ENCODE results near the gene SOX2.

SOX2 gene

GRCh38 chr3:181705086-181705480 is 6.6 kb upstream of the SOX2 start:
- no peak for DNase-seq

- DNase-seq = no peak
Observed at GRCh38 chr3:181707980-181708379, 3.7 kb upstream of the SOX2 start.

GRCh38 chr3:181709537-181710279 is 2.0 kb upstream of the SOX2 start:
- DNase-seq = peak; percentile 33

GRCh38 chr3:181710345-181711291 is 1.1 kb upstream of the SOX2 start:
- DNase-seq = no peak

- no peak for DNase-seq
Observed at GRCh38 chr3:181712226-181712552, 464 bp downstream of the SOX2 start.

- no peak for DNase-seq
Observed at GRCh38 chr3:181712553-181713279, 991 bp downstream of the SOX2 start.

GRCh38 chr3:181713280-181713647 is 1.5 kb downstream of the SOX2 start:
- DNase-seq = no peak

GRCh38 chr3:181713676-181714612 is 2.2 kb downstream of the SOX2 start:
- no peak for DNase-seq

- DNase-seq = no peak
Observed at GRCh38 chr3:181715571-181716340, 4.0 kb downstream of the SOX2 start.

GRCh38 chr3:181716966-181717365 is 5.2 kb downstream of the SOX2 start:
- DNase-seq = no peak

- no peak for DNase-seq
Observed at GRCh38 chr3:181717549-181718171, 5.9 kb downstream of the SOX2 start.

GRCh38 chr3:181718369-181718768 is 6.6 kb downstream of the SOX2 start:
- no peak for DNase-seq

GRCh38 chr3:181718987-181719911 is 7.5 kb downstream of the SOX2 start:
- no peak for DNase-seq

- DNase-seq = no peak
Observed at GRCh38 chr3:181719991-181720680, 8.4 kb downstream of the SOX2 start.

- DNase-seq = no peak
Observed at GRCh38 chr3:181721046-181721875, 9.5 kb downstream of the SOX2 start.

- DNase-seq = no peak
Observed at GRCh38 chr3:181722156-181722555, 10.4 kb downstream of the SOX2 start.

- DNase-seq = no peak
Observed at GRCh38 chr3:181722766-181723425, 11.2 kb downstream of the SOX2 start.

All from KG1 (cell line).